ENCODE results near the gene NUMA1. TPM values are rescaled to one million over a fixed set of nuclear protein-coding genes. Genes with fewer than 3 reads are reported as not detected.
A peak's percentile ranks its signal among the peaks of the same experiment; 100 is the strongest.

Gene NUMA1
- total RNA-seq (2021) (221 and 267 TPM in 2 replicates), Bru-seq, nascent RNA (percentile 93 among the genes with signal in this experiment), BruChase-seq, experiment 1, labeled RNA remaining after a 2-hour chase (percentile 85 among the genes with signal in this experiment), BruChase-seq, experiment 2, labeled RNA remaining after a 6-hour chase (percentile 89 among the genes with signal in this experiment)
- long read RNA-seq, full-length matches to known transcripts: 19 of 150 reads
- long read RNA-seq, partial matches to known transcripts: 67 of 150 reads
- long read RNA-seq, other reads (novel, unspliced or antisense): 64 of 150 reads

GRCh38 chr11:72080326-72081183 lies at the start of gene NUMA1, which contains the start of gene LRRC51:
NUMA1 (minus strand) TSS chr11:72080542; CDS start chr11:72035943, 44,599 bp downstream.
LRRC51 (plus strand) TSS chr11:72080850; CDS start chr11:72089084, 8,234 bp downstream.
- Histone ChIP-seq H3K4me3 (peak within 1 kb of the TSS; percentile 92), H3K4me1 (replicated peaks; ENCODE audit: insufficient read depth) (peaks cover 41% of the 10 kb centered on the region), H3K27ac (peak within 1 kb of the TSS; percentile 62), H3K9me3 (ENCODE audit: insufficient read depth, low read depth) (no peaks in the 10 kb centered on the region), H3K36me3 (ENCODE audit: low read depth) (0 out of 2 replicates have a peak, but pooled peaks cover 4% of the 10 kb centered on the region), H4K20me1 (ENCODE audit: insufficient read depth) (0 out of 2 replicates have a peak, but pooled peaks cover 3% of the 10 kb centered on the region), H3K27me3 (ENCODE audit: insufficient read depth, low read depth) (no peaks in the 10 kb centered on the region), H3K9me2 (ENCODE audit: insufficient read depth) (no peaks in the 10 kb centered on the region), H2AFZ (peak within 1 kb of the TSS; percentile 89), H3K79me2 (ENCODE audit: low read depth) (peaks cover 45% of the 10 kb centered on the region), H3F3A (ENCODE audit: insufficient read depth, low read depth) (peaks cover 36% of the 10 kb centered on the region), H3K4me2 (peak within 1 kb of the TSS; percentile 96)
- ChIA-PET CTCF (interaction anchor here (0.8 kb wide), 1 partner anchor 11 kb away, joined by 13 read pairs; no protein-coding TSS in a partner anchor), POLR2A (ENCODE audit: unreplicated experiment) (interaction anchor here (0.5 to 0.9 kb wide), 2 partner anchors 150 to 1598 kb away, joined by 3 to 12 read pairs; no protein-coding TSS in a partner anchor)
- intact Hi-C loops (cut with micrococcal nuclease; ENCODE audit: unreplicated experiment): loop anchor here (1.0 to 5.0 kb wide), 5 partner anchors 8 to 153 kb away; partner anchors contain the start of genes ANAPC15, INPPL1, RNF121 and XNDC1N
- no TSS peak for BruUV-seq (replicated peaks)
- TF ChIP-seq EZH2 (IDR thresholded peaks at IDR 0.05; ENCODE audit: low read depth) (no peak), CTCF (conservative IDR thresholded peaks at IDR 0.05) (no peak)
- DNase-seq: peak; percentile 100

GRCh38 chr11:72129381-72129780 lies 49.0 kb upstream of the NUMA1 start:
- intact Hi-C loops (cut with micrococcal nuclease; ENCODE audit: unreplicated experiment): no loop called here
- Histone ChIP-seq H3K79me2 (ENCODE audit: low read depth) (no peaks in the 10 kb centered on the region), H2AFZ (no peak overlapping the region), H4K20me1 (ENCODE audit: insufficient read depth) (no peaks in the 10 kb centered on the region), H3K36me3 (ENCODE audit: low read depth) (no peaks in the 10 kb centered on the region), H3K4me2 (no peak overlapping the region), H3K9me3 (ENCODE audit: insufficient read depth, low read depth) (no peaks in the 10 kb centered on the region), H3K4me3 (no peak overlapping the region), H3K4me1 (replicated peaks; ENCODE audit: insufficient read depth) (peaks cover 8% of the 10 kb centered on the region; the same call in 1 of the 2 replicates), H3K27ac (no peak overlapping the region), H3K9me2 (ENCODE audit: insufficient read depth) (no peaks in the 10 kb centered on the region), H3F3A (ENCODE audit: insufficient read depth, low read depth) (0 out of 2 replicates have a peak, but pooled peaks cover 3% of the 10 kb centered on the region), H3K27me3 (ENCODE audit: insufficient read depth, low read depth) (0 out of 2 replicates have a peak, but pooled peaks cover 5% of the 10 kb centered on the region)
- no TSS peak for BruUV-seq (replicated peaks)
- CTCF ChIA-PET: no interaction called here
- no peak for TF ChIP-seq EZH2 (IDR thresholded peaks at IDR 0.05; ENCODE audit: low read depth)
- no peak for TF ChIP-seq CTCF (conservative IDR thresholded peaks at IDR 0.05)
- POLR2A ChIA-PET (ENCODE audit: unreplicated experiment): interaction anchor here (0.7 kb wide), 1 partner anchor 192 kb away, joined by 4 read pairs; no protein-coding TSS in a partner anchor
- DNase-seq: no peak

- Histone ChIP-seq H3K79me2 (ENCODE audit: low read depth) (no peaks in the 10 kb centered on the region), H2AFZ (no peak overlapping the region), H3K27ac (no peak overlapping the region), H3K27me3 (ENCODE audit: insufficient read depth, low read depth) (0 out of 2 replicates have a peak, but pooled peaks cover 5% of the 10 kb centered on the region), H4K20me1 (ENCODE audit: insufficient read depth) (no peaks in the 10 kb centered on the region), H3K4me2 (no peak overlapping the region), H3K9me2 (ENCODE audit: insufficient read depth) (no peaks in the 10 kb centered on the region), H3K36me3 (ENCODE audit: low read depth) (no peaks in the 10 kb centered on the region), H3K4me3 (no peak overlapping the region), H3K4me1 (replicated peaks; ENCODE audit: insufficient read depth) (peaks cover 8% of the 10 kb centered on the region; the same call in 1 of the 2 replicates), H3K9me3 (ENCODE audit: insufficient read depth, low read depth) (no peaks in the 10 kb centered on the region), H3F3A (ENCODE audit: insufficient read depth, low read depth) (0 out of 2 replicates have a peak, but pooled peaks cover 3% of the 10 kb centered on the region)
- ChIA-PET POLR2A (ENCODE audit: unreplicated experiment) (no interaction called here), CTCF (no interaction called here)
- intact Hi-C loops (cut with micrococcal nuclease; ENCODE audit: unreplicated experiment): no loop called here
- no peak for DNase-seq
- TF ChIP-seq CTCF (conservative IDR thresholded peaks at IDR 0.05) (no peak), EZH2 (IDR thresholded peaks at IDR 0.05; ENCODE audit: low read depth) (no peak)
- BruUV-seq (replicated peaks): no TSS peak
Observed at GRCh38 chr11:72127923-72128322, 47.6 kb upstream of the NUMA1 start.

Data from PC-9 (cell line).